ENCODE data around the gene ZSWIM4.
A peak's percentile ranks its signal among the peaks of the same experiment; 100 is the strongest.

Gene ZSWIM4

DNA sequence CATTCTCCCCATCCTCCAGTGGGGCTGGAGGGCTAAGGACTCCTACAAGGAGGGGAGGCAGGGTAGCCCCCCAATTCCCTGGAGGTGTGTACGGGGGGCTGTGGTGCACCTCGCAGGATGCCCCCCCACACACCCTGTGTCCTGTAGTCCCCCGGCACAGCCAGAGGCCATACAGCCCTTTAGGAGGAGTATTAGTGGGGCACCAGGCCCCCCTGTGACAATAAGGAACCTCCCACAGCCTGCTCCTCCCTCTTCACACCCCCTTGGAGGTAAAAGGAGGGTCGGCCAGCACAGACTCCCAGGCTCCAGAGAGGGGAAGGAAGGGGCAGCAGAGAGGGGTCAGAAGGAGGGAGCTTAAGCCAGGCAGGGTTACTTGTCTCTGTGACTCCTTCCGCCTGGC, 81.6 kb downstream of the ZSWIM4 start, which contains the start of gene NANOS3:
NANOS3 (plus strand) TSS at position 301 of the 400 bp plus-strand sequence. CDS start 115 bp downstream, outside the sequence.
- DNase-seq = no peak

GRCh38 chr19:13877303-13877702, 82.1 kb downstream of the ZSWIM4 start:
- DNase-seq = peak; percentile 38

- peak; percentile 94 for DNase-seq
These were observed 85.1 kb downstream of the ZSWIM4 start for GRCh38 chr19:13880059-13881043.

GRCh38 chr19:13881251-13881691, 86.0 kb downstream of the ZSWIM4 start:
- DNase-seq = no peak
